HG02870 (cell line): ENCODE measurements around the gene BICC1.

ENCODE experiments used
- ATAC-seq: cut with Tn5 transposase; IDR thresholded peaks from one replicate; pipeline ENCODE4 v1.9.1; 2021; ENCODE audit warnings: mild to moderate bottlenecking, moderate library complexity; ENCODE audit not compliant: unreplicated experiment

BICC1 gene

DNA sequence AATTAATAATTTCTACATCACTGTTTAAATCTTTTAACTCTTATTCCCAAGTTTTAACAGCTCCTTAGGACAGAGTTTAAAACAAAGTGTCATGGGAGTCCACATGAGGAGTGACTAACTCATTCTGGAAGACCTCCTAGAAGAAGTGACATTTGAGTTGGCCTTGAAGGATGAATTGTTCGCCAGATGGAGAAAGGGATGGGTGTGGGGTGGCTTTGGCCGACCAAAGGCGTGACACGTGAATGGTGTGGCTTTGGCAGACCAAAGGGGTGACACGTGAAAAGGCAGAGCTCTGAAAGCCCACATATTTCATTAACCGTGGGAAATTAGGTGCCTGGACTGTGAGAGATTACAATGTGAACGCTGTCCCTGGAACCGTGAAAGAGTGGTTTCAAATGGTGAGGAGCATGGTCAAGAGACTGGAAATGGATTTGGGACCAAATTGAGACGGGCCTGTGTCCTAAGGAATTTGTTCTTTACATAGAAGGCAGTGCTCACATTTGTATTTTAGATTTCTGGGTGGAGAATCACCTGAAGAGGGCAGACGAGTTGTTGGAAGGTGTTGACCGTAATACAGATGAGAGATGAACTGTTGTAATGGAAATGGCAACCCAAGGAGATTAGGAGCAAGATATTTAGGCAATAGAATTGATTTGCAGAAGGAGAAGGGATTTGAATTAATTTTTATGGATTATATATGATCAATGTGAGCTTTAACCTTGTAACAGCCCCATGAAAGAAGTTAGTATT is 228.1 kb downstream of the BICC1 start:
- ATAC-seq, result no peak

DNA sequence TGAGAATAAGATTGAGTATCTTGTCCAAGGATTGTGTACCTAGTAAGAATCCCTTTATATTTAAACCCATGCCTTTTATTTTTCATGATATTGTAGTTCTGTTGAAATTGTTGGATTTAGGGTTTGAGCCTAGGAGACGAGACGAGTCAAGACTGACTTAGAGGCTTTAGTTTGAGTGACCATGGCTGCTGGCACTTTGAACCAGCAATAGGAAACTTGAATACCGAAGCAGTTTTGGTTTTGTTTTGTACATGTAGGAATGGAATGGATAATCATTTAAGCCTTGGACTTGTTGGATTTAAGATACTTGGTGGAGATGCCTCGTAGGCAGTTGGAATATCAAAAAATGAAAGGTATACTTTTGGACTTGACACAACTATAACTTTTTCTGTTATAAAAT is 229.0 kb downstream of the BICC1 start:
- no peak for ATAC-seq

DNA sequence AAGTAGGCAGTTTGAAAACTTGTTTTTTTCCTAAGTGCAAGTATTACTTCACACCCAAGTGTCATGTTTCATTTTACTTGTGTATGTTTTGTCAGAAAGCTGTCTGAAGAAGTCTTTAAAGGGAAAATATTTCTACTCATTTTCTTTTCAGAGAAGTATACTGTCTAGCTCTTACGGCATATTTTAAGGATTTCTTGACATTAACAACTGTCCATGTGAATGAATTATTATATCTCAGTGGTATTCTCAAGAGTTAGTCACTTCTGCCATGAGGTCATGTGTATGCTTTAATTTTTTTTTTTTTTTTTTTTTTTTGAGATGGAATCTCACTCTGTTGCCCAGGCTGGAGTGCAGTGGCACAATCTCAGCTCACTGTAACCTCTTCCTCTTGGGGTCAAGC is 229.5 kb downstream of the BICC1 start:
- ATAC-seq, result no peak

DNA sequence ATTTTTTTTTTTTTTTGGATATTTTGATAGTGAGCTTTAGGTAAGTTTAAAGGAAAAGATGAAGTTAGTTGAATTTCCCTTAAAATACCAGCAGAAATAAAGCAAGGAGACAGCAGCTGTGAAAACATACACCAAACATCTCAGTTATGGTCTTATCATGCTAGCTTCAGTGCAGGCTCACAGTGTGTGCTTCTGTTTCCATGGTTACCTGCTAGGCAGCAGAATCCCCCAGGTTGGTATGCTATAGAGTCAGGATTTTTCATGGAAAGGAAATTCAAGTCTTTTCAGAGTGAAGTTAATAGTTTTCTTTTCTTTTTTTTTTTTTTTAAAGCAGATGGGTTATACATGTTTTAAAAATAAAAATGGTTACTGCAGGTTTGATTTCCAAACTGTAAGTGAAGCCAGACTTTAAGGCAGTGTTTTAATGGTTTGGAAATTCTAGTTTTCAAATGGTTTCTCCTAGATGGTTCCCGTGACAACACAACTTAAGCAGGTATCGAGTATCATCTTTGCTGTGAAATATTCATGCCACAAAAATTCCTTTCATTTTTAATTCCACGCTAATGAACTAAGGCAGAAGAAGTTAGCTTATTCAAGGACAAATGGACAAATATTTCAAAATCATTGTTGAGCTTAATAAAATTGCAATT is 230.9 kb downstream of the BICC1 start:
- ATAC-seq, result no peak

DNA sequence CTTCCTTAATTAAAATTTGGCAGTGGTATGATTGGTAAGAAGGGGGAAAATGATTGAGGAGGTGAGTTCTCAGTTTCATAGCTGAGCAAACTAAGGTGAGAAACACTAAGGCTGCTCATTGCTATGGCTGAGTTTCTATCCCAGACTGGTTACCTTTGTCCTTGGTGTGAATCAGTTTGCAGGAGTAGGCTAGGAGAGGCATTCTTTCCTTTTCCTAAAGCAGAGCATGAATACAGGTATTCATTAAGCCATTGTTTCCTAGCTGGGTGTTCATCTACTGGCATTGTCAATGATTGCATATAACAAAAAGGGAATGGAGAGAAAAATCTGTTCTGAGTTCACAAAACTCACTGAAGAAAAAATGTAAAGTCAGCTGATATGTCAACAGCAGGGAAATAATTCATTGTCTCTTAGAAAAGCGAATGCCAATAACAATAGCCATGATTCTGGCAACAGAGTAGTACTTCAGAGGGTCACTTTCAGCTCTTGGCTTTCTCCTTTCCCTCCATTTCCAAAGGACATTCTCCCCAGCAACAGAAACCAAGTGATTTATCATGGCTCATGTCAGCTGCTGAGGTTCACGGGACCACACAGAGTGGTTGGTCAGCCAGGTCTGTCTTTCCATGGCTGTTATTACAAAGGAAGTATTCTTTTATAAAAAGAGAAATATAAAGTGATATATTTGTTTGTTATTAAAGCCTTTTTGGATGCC is 234.0 kb downstream of the BICC1 start:
- ATAC-seq, result no peak

DNA sequence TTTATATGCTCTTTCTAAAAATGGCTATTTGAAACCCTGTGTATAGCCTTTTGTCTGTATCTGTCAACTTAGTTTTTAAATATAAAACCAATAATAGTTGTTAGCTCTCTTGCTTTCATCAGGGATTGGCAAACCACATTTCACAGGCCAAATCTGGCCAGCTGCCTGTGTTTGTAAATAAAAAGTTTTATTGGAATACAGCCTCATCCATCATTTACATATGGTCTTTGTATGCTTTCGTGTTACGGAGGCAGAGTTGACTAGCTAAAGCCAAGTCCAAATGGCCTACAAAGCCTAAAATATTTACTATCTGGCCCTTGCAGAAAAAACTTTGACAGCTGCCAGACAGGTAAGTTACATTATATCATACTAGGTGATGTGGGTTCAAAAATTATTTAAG is 235.0 kb downstream of the BICC1 start:
- ATAC-seq, result no peak

DNA sequence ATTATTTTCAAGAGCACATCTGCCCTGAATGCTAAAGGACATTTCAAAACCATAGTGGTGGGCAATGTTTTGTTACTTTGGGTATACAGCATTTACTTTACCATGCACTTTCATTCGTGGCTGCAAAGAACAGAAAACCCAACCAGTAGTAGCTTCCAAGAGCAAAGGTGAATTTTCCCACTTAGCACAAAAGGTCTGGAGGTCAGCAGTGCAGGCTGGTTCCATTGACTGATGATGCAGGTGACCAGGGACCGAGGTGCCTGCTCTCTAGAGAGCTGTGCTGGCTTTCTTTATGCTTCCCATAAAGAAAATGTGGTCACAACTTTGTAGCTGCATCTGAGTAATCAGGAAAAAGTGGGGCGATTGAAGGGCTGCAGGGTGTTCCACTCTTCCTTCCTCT is 240.0 kb downstream of the BICC1 start:
- no peak for ATAC-seq

DNA sequence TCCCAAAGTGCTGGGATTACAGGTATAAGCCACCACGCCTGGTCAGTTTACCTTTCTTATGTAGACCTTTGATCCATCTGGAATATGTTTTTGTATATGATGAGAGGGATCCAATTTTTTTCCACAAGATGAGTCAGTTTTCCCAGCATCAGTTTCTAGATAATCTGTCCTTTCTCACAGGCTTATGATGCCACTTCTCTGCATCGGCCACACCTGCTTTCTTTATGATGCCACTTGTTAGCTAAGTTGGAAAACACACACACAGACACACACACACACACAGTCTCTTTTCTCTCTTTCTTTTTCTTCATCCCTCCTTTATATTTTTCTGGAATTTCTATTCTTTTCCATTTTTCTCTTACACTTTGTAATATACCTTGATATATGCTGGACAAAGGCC is 240.8 kb downstream of the BICC1 start:
- ATAC-seq, result no peak

DNA sequence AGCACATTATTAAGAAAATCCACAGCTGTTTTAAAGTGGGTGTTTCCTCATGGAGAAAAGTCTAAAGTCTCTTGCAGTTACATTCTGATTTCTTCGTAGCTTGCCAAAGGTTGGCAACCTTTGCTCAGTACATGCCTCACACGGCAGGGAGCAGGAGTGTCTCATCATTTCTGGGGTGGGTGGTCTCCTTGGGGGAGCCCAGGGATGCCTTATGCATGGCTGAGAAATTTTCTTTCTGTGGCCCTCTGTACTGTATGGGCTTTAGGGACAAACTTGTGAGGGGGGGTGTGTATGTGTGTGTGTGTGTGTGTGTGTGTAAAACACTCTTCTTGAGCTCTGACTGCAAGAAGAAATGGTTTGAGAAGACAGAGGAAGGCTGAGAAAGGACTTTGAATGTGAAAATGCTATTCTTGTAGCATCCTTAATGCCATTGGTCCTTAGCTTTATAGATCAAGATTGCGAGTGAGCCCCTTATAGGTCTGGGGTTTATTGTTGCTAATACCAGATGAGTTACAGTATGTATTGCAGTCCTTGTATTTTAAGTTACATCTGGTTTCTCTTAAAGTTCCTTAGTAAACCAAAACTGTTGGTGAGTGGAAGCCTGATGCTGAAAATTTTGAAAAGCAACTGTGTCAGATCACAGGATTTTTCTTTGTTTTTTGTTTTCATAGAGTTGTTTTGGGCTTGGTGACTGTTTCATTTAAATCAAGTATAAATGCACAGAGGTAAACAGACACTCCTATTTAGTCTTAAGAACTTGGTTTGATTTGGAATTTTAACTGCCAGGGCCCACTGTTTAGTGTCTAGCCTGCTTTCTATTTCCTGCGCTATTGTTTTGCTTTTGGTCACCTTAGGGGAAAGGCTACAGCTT is 242.0 kb downstream of the BICC1 start:
- no peak for ATAC-seq

DNA sequence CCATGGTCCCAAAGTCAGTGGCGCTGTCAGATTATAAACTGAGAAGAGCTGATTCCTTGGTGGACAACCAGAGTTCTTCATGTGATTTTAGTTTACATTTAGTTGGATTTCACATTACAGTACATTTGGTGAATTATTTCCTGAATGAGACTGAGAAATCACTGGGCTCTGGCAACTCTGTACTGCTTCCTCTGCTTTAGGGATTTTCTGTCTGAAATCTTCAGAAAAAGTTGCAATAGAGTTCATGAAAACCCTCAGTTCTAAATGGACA is 242.6 kb downstream of the BICC1 start:
- ATAC-seq, result no peak

DNA sequence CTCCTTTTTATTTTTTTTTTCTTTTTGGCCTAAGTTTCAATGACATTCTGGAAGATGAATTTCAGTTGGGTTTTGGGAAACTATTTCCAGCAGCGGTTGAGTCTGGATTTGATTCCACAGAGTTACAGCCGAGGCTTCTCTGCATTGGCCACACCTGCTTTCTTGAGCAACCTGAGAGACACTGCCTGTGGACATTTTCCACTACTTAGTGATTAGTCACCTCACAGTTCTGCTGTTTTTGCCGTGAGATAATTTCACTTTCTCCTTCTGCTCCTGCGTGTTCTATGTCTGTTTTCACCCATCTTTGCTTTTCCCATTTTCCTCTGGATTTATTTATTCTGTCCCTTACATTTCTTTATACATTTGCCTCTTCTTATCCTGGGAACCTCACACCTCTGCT is 243.0 kb downstream of the BICC1 start:
- ATAC-seq, result peak; percentile 49

DNA sequence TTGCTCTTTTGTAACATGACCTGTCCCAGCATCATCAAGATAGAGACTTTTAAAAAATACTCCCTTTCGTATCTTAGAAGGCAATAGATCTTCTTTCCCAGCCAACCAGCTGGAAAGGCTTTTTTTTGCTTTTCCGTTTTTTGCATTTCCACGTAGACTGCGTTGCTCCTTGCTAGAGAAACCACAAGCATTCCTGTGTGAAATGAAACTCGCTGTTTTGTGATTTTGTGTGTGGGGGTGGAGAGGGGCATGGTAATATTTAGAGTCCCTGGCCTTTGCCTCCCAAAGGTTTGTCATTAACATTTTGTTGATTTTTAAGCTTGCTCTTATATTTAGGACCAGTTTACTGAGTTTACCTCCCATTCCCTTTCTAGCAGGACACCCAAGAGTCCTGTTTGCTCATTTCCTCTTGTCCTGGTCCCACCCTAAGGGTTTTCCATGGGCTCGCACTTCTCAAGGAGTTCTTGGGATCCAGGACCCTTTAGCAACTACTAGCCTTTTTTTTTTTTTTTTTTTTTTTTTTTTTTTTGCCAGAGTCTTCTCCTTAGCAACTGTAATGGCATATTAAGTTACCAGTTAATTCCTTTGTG is 243.6 kb downstream of the BICC1 start:
- no peak for ATAC-seq

DNA sequence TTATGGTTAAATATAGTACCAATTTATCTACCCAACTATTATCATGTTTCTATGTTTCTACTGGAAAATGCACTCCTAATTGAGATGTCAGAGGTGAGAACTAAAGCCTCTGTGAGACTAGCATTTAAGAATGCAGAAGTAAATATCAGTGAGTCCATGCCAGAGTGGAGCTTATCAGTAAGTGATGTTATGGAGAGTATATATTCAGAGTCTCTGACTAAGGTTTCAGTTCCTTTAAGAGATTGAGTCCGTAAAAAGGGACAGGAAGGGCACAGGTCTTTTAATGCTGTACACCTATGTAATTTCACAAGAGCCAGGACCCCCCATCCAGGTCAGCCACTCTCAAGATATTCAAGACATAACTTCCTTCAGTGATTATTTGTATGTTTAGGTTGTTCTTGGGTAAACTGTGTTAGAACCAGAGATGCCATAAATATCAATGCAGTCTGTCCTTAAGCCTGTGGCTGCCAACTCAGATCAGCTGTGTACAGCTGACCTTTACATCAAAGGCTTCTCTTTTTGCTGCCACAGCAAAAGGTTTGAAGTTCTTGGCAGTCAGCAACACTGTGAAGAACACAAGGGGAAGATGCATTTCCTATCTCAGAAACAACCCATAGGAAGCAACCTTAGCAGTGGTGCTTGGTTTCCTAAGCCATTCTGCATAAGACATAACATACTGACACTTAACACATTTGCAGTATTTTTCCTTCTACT is 244.8 kb downstream of the BICC1 start:
- ATAC-seq, result peak; percentile 70

DNA sequence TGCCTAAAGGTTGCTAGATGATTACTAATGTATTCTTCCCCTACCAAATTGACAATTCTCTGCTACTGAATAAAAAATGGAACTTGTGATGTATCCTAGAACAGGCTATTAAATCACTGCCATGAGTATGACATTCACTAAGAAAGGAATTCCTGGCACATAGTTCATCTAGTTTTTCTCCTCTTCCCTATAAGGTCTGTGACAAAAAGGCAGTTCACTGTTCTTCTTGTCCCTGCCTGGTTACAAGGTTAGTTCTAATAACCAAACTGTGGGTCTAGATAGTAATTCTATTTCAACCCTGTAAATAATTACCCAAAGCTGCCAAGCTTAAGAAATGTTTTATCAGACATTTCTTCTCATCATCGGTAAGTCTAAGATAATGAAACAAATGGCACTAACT is 245.6 kb downstream of the BICC1 start:
- ATAC-seq, result no peak

DNA sequence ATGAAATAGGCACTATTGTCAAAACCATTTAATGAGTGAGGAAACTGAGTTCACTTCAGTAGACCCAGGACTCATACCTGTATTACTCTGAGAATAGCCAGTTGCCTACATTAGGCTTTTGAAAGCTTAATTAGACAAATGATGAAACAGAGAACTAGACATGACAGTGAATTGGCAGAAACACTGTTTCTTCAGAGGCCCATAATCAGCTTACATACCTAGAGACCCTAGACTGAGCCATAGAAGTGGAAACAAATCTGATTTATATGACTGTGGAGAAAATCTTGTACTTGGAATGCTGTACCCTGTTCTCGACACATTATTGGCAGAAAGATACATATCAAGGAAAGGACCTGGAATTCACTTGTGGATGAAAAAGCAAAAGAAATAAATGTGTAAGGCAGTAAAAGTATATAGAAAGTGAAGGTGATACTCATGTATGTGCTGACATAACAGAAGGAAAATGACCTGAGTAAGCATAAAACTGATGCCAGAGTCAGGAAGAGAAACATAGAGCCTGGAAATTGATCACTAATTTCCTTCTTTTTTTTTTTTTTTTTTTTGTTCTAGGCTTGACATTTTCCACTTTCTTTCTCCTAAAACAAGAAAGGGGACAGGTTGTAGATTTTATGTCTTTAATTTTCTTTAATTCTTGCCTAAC is 251.5 kb downstream of the BICC1 start:
- ATAC-seq, result no peak

DNA sequence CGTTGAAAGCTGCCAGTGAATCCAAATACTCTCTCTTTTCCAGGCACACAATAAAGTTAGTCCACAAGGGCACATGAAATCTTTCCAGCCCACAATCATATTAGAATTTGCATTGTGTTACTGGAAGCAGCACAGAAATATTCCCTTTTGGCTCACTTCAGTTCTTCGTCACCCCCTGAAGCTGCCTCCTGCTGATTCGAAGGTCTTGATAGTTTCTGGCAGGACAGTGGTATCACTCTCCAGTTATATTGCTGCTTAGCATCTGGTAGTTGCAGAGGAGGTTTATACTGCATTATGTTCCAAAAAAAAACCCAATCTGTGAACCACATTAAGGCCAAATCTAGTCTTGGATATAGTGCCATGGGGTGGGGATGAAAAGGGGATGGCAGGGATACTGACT is 253.2 kb downstream of the BICC1 start:
- ATAC-seq, result no peak

DNA sequence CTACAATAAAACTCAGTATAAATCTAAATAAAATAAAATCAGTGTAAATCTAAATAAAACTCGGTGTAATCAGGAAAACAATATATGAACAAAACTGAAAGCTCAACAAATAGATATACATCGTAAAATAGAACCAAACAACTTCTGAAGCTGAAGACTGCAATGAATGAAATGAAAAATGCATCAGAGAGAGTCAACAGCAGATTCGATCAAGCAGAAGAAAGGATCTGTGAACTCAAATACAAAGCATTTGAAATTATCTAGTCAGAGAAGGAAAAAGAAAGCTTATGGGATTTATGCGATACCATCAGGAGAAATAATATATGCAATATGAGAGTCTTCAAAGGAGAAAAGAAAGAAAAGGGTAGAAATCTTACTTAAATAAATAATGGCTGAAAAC is 255.0 kb downstream of the BICC1 start:
- ATAC-seq, result no peak

DNA sequence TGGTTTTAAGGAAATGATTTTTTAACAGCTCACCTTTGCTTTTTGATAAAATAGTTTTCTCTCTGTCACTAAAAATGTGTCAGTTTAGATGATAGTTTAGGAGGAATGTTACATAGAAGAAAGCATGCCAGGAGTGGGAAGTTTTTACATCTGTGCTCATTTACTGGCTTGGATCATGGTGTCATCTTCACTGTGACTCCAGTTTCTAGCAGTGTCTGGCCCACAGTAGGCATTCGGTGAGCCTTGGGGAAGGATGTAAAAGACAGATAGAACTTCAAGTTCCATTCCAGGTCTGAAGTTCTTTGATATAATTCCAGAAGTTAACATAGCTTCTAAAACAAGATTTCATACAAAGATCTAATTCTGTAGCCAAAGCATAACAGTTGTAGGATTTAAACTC is 259.2 kb downstream of the BICC1 start:
- no peak for ATAC-seq

DNA sequence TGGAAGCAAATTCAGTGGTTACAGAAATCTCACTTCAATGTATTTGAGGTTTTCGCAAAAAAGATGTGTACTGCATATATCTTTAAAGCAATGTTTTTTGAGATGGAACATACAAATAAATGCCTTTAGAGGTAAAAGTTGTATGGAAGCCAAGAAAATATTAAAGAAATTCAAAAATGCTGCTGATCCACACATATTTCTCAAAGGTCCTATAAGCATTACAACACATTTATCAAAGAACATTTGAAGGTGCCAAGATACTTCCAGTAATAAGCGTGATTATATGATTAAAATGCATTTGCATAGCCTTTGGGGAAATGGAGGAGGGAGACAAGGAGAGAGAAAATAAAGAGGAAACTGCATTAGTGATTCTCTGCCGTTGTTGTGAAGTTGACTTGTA is 260.1 kb downstream of the BICC1 start:
- no peak for ATAC-seq

DNA sequence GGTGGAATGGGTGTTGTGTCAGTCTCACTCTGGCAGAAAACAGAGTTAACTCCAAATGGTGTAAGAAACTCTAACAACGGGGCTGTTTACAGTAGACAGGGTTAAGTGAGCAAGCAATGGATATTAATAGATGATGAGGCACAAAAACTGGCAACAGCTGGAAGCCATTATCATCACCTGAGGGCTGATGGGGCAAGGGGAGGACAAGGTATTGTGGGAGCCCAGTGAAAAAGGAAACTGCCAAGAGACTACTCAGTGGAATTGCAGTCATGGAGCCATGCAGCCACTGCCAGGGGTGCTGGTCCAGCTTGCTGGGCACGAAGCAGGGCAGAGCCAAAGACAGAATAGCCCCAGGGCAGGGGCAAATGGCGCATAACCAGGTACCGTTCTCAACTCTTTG is 260.7 kb downstream of the BICC1 start:
- ATAC-seq, result no peak
